Coronary artery (tissue), 2 donors: ENCODE measurements around the gene CDK8.
"Not testable (repeated sequence)": the region's sequence is repeated elsewhere in the genome, so short reads cannot be mapped to it uniquely, and the experiment has no call there.

Experiments used
- DNase-seq: peaks from one replicate; pipeline ENCODE4 v3.0.0-alpha.2; 2017; ENCODE audit warnings: low spot score
- H3K27ac ChIP-seq, 2 donors: fragments of 200-600 bp; sonication (generic); one replicate each; pipeline ENCODE4 v1.5.1; 2016 to 2019
- H3K4me3 ChIP-seq: fragments of 200-600 bp; sonication (generic); 2 replicates; pipeline ENCODE4 v1.5.1; 2016; ENCODE audit warnings: mild to moderate bottlenecking, moderate library complexity
- CTCF ChIP-seq: fragments of 200-600 bp; sonication (generic); IDR thresholded peaks from one replicate; pipeline ENCODE4 v1.5.1; 2019; ENCODE audit warnings: antibody characterized with exemption

CDK8 gene

GRCh38 chr13:26310470-26310869 is 56.5 kb downstream of the CDK8 start:
- H3K4me3 ChIP-seq = no peak overlapping the region
- H3K27ac ChIP-seq = no peak overlapping the region
- TF ChIP-seq CTCF = no peak
- no peak for DNase-seq

- DNase-seq, H3K4me3 ChIP-seq, H3K27ac ChIP-seq: not testable (repeated sequence)
These were observed 58.1 kb downstream of the CDK8 start for GRCh38 chr13:26312019-26312418.

- DNase-seq, H3K4me3 ChIP-seq, H3K27ac ChIP-seq: not testable (repeated sequence)
These were observed 62.2 kb downstream of the CDK8 start for GRCh38 chr13:26316095-26316494.

- no peak for DNase-seq
- Histone ChIP-seq H3K4me3 (no peak overlapping the region), H3K27ac (no peak overlapping the region)
- TF ChIP-seq CTCF = no peak
These were observed 66.8 kb downstream of the CDK8 start for GRCh38 chr13:26320766-26321165.

GRCh38 chr13:26323127-26323526 is 69.2 kb downstream of the CDK8 start:
- DNase-seq = no peak
- no peak overlapping the region for H3K27ac ChIP-seq
- H3K4me3 ChIP-seq = no peak overlapping the region
- no peak for TF ChIP-seq CTCF

GRCh38 chr13:26323764-26324163 is 69.8 kb downstream of the CDK8 start:
- TF ChIP-seq CTCF = no peak
- DNase-seq = no peak
- no peak overlapping the region for H3K4me3 ChIP-seq
- H3K27ac ChIP-seq = no peak overlapping the region

GRCh38 chr13:26324294-26324693 is 70.4 kb downstream of the CDK8 start:
- no peak overlapping the region for H3K27ac ChIP-seq
- no peak overlapping the region for H3K4me3 ChIP-seq
- DNase-seq = no peak
- no peak for TF ChIP-seq CTCF

- Histone ChIP-seq H3K4me3 (no peak overlapping the region), H3K27ac (no peak overlapping the region)
- no peak for TF ChIP-seq CTCF
- DNase-seq = no peak
These were observed 70.9 kb downstream of the CDK8 start for GRCh38 chr13:26324867-26325266.
